SH-SY5Y (cell line): ENCODE data around the gene ARL3.

Source experiments
- GATA2 ChIP-seq: IDR thresholded peaks from 2 replicates; pipeline ENCODE4 v1.6.1; 2011; ENCODE audit warnings: mild to moderate bottlenecking, low read depth, low read length
- GATA3 ChIP-seq: IDR thresholded peaks from 2 replicates; pipeline ENCODE4 v1.6.1; 2011; ENCODE audit warnings: low read depth, mild to moderate bottlenecking, low read length, moderate library complexity

DNA sequence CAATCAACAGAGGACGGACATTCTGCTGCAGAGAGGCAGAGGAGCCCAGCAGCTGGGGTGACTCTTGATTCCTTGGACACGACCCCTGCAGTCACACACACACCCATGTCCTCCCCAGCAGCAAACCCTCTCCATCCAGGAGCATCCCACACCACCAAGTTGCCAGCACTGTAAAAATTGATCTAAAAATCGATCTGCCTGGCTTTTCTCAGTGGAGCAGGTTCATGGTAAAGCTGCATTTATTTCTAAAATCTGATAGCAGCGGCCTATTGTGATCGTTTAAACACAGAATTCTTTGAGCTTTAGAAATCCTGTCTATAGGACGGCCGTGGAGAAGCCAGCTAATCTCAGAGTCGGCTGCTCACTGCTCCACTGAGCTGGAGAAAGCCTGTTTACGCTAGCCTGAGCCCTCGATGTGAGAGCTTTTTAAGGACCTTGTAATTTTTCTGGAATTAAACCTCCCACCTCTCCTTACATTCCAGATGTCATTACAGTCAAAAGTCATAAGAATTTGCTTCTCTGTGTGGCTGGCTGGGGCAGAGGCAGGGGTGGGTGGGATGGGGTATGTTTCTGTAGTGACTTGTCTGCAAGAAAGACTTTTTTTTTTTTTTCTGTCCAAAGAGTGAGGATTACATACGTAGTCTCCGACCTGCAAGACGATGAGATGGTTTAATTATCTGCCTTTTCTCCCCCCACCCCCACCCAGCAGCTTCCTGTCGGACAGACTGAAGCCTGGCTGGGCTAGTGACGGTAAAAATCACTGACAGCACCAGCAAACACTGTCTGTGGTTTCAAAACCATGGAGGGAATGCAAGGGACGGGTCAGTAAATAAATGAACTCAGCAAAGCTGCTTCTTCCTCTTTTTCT lies 38.3 kb downstream of the ARL3 start:
- TF ChIP-seq GATA3, result no peak
- no peak for TF ChIP-seq GATA2
